Measurements from ENCODE around the gene BAD. TPM values are rescaled to one million over a fixed set of nuclear protein-coding genes. Genes with fewer than 3 reads are reported as not detected.

Gene BAD
- total RNA-seq, 2 donors from 2014 or later = 140 to 161 TPM

DNA sequence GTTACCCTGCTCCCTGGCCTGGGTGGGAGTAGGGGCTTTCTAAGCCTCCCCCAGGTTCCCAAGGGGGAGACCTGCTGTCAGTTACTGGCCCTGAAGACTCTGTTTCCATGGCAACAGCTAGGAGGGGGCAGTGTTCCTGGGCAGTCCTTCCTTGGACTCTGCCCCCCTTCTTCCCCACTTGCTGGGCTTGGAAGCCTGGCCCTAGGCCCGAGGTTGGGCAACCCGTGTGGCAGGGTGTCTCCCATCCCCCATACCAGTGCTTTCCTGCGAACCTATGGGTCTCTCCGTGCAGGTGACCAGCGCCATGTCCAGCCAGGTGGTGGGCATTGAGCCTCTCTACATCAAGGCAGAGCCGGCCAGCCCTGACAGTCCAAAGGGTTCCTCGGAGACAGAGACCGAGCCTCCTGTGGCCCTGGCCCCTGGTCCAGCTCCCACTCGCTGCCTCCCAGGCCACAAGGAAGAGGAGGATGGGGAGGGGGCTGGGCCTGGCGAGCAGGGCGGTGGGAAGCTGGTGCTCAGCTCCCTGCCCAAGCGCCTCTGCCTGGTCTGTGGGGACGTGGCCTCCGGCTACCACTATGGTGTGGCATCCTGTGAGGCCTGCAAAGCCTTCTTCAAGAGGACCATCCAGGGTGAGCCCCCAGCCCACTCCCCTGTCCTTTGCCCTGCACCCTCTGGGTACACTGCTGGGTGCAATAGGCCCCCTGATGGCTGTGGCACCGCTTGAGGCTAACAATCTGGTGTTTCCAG lies 22.6 kb upstream of the BAD start:
- Histone ChIP-seq H3K4me3 (peak overlapping the region; percentile 53 to 69), H3K36me3 (no peaks in the 10 kb centered on the region), H3K4me1 (replicated peaks) (peaks cover 2% of the 10 kb centered on the region), H3K9me3 (no peaks in the 10 kb centered on the region), H3K27me3 (replicated peaks; ENCODE audit: insufficient read depth) (no peaks in the 10 kb centered on the region), H3K27ac (peak overlapping the region; percentile 75 to 78)
- no peak for TF ChIP-seq POLR2A (IDR thresholded peaks at IDR 0.05)
- TF ChIP-seq POLR2AphosphoS5 (IDR thresholded peaks at IDR 0.05) = no peak
- TF ChIP-seq CTCF (IDR thresholded peaks at IDR 0.05) = no peak
- no peak for DNase-seq (ENCODE audit: low spot score)
- WGBS = 73% methylated on average over 15 of the region's 15 CpGs
- intact Hi-C loops (cut with DNase I) = no loop called here

GRCh38 chr11:64306563-64306875 lies 22.1 kb upstream of the BAD start:
- H3K4me1 ChIP-seq (replicated peaks) = peaks cover 2% of the 10 kb centered on the region
- no peaks in the 10 kb centered on the region for H3K9me3 ChIP-seq
- H3K27ac ChIP-seq = peak overlapping the region; percentile 75 to 78
- no peaks in the 10 kb centered on the region for H3K27me3 ChIP-seq (replicated peaks; ENCODE audit: insufficient read depth)
- H3K4me3 ChIP-seq = peak overlapping the region; percentile 53 to 69
- intact Hi-C loops (cut with DNase I) = no loop called here
- WGBS = 28% methylated on average over 9 of the region's 9 CpGs
- TF ChIP-seq CTCF (IDR thresholded peaks at IDR 0.05) (no peak), POLR2AphosphoS5 (IDR thresholded peaks at IDR 0.05) (no peak), POLR2A (IDR thresholded peaks at IDR 0.05) (no peak)
- DNase-seq (ENCODE audit: low spot score) = no peak
- H3K36me3 ChIP-seq = no peaks in the 10 kb centered on the region

GRCh38 chr11:64305691-64306562 lies 21.5 kb upstream of the BAD start:
- intact Hi-C loops (cut with DNase I) = no loop called here
- TF ChIP-seq POLR2AphosphoS5 (IDR thresholded peaks at IDR 0.05) (peak; percentile 41), POLR2A (IDR thresholded peaks at IDR 0.05) (peak; percentile 69), CTCF (IDR thresholded peaks at IDR 0.05) (peak in 2 of 4 experiments; percentile 38 to 40)
- no peaks in the 10 kb centered on the region for H3K9me3 ChIP-seq

DNA sequence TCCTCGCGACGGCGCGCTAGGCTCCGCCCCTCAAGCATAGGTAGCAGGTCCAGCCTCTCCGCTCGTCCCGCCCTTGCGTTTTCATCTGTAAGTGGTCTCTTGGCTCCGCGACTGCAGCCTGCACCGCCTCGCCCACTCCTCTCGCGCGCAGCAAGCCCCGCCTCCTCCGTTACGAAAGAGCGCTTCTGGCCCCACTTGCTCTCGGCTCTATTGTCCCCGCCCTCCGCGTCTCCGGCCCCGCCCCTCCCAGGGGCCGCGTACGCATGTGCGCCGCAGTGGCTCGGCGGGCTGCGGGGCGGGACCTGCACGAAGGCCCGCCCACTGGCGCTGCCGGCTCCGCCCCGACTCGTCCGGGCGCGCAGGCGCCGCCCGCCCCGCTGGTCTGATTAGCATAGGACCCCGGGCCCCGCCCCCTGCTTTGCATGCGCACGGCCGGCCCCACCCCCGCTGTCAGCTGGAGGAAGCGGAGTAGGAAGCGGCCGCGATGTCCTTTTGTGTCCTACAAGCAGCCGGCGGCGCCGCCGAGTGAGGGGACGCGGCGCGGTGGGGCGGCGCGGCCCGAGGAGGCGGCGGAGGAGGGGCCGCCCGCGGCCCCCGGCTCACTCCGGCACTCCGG lies 20.7 kb upstream of the BAD start, which contains the start of gene ESRRA:
Gene ESRRA, plus strand, starts transcription at position 450 of the 616 bp plus-strand sequence. CDS start 1,656 bp downstream, outside the sequence.
- Histone ChIP-seq H3K27ac (peak within 1 kb of the TSS; percentile 78 to 88), H3K9me3 (no peaks in the 10 kb centered on the region), H3K4me3 (peak within 1 kb of the TSS; percentile 53 to 69), H3K4me1 (replicated peaks) (peaks cover 9% of the 10 kb centered on the region), H3K27me3 (replicated peaks; ENCODE audit: insufficient read depth) (no peaks in the 10 kb centered on the region), H3K36me3 (no peaks in the 10 kb centered on the region)
- peak; percentile 100 for DNase-seq (ENCODE audit: low spot score)
- under 1% methylated on average over 77 of the region's 81 CpGs for WGBS
- peak; percentile 47 for TF ChIP-seq POLR2A (IDR thresholded peaks at IDR 0.05)
- TF ChIP-seq POLR2AphosphoS5 (IDR thresholded peaks at IDR 0.05) = peak; percentile 86
- peak in 2 of 4 experiments; percentile 5 to 23 for TF ChIP-seq CTCF (IDR thresholded peaks at IDR 0.05)
- intact Hi-C loops (cut with DNase I) = no loop called here

More at GRCh38 chr11:64305691-64306562, 21.5 kb upstream of the BAD start:
- H3K4me3 ChIP-seq = peak overlapping the region; percentile 53 to 69
- peak overlapping the region; percentile 75 to 78 for H3K27ac ChIP-seq
- H3K4me1 ChIP-seq (replicated peaks) = peaks cover 2% of the 10 kb centered on the region
- H3K36me3 ChIP-seq = no peaks in the 10 kb centered on the region
- H3K27me3 ChIP-seq (replicated peaks; ENCODE audit: insufficient read depth) = no peaks in the 10 kb centered on the region
- peak; percentile 38 for DNase-seq (ENCODE audit: low spot score)
- WGBS = 2% methylated on average over 32 of the region's 71 CpGs
